Natural killer cell (primary cell): ENCODE data around the gene ZNF570. TPM values are rescaled to one million over a fixed set of nuclear protein-coding genes. Genes with fewer than 3 reads are reported as not detected.

ENCODE experiments used
- ATAC-seq, 3 donors: fragments of 150-1000 bp in 2 of 3; fragments of 200-7000 bp in 1 of 3; cut with Tn5 transposase; 1 replicate in 1 of 3; 2 replicates in 2 of 3; pipeline ENCODE4 v1.10.0; 2021; ENCODE audit warnings: mild to moderate bottlenecking in 2 of 3, moderate library complexity in 2 of 3
- DNase-seq, 2 donors: peaks; one replicate each; pipeline versions ENCODE4 v3.0.0 to v3.0.0-alpha.2; 2013 to 2021; ENCODE audit warnings: mixed read lengths in 1 of 2
- H3K27ac ChIP-seq: one replicate; pipeline ENCODE4 v1.5.1; 2013; ENCODE audit warnings: mild to moderate bottlenecking, low read length
- H3K27me3 ChIP-seq: one replicate; pipeline ENCODE4 v1.6.1; 2013; ENCODE audit warnings: low read length; ENCODE audit not compliant: control insufficient read depth, insufficient read depth
- H3K36me3 ChIP-seq: one replicate; pipeline ENCODE4 v1.6.1; 2013; ENCODE audit warnings: low read length; ENCODE audit not compliant: control insufficient read depth, insufficient read depth
- H3K4me1 ChIP-seq: one replicate; pipeline ENCODE4 v1.6.1; 2013; ENCODE audit warnings: low read length; ENCODE audit not compliant: control insufficient read depth, insufficient read depth
- H3K4me3 ChIP-seq: one replicate; pipeline ENCODE4 v1.5.1; 2013; ENCODE audit warnings: low read length
- H3K9me3 ChIP-seq: one replicate; pipeline ENCODE4 v1.6.1; 2013; ENCODE audit warnings: low read length; ENCODE audit not compliant: control insufficient read depth, insufficient read depth
- H3K27ac Mint-ChIP-seq, 2 donors: one replicate each; pipeline ENCODE4 v1.8.0; 2022; ENCODE audit warnings: mild to moderate bottlenecking in 2 of 2, mixed read lengths in 2 of 2, moderate library complexity in 1 of 2
- H3K27me3 Mint-ChIP-seq, 2 donors: one replicate each; pipeline ENCODE4 v1.8.0; 2022; ENCODE audit warnings: low read depth in 2 of 2, mixed read lengths in 2 of 2
- H3K36me3 Mint-ChIP-seq: one replicate; pipeline ENCODE4 v1.8.0; 2022; ENCODE audit warnings: mixed read lengths
- H3K4me1 Mint-ChIP-seq, 2 donors: one replicate each; pipeline ENCODE4 v1.8.0; 2022; ENCODE audit warnings: mixed read lengths in 2 of 2
- H3K4me3 Mint-ChIP-seq: one replicate; pipeline ENCODE4 v1.8.0; 2022; ENCODE audit warnings: mild to moderate bottlenecking, moderate library complexity, mixed read lengths
- H3K9me3 Mint-ChIP-seq, 2 donors: one replicate each; pipeline ENCODE4 v1.8.0; 2022; ENCODE audit warnings: mixed read lengths in 2 of 2
- CTCF ChIP-seq: fragments of 200-600 bp; IDR thresholded peaks from one replicate; pipeline ENCODE4 v1.8.0; 2022; ENCODE audit warnings: antibody characterized with exemption
- WGBS: methylation state at CpG from one replicate; pipeline ENCODE4 v1.1.7; 2013; ENCODE audit warnings: missing lambda C conversion rate; ENCODE audit not compliant: insufficient coverage; 5-methylcytosine and 5-hydroxymethylcytosine counted together
- intact Hi-C: fragments of 100-400 bp; cut with micrococcal nuclease; formaldehyde crosslinking; loops from one replicate; pipeline ENCODE4 v1.14.2; 2022
- total RNA-seq, 4 donors: library from RNA; stranded (reverse); fragments of 120-200 nt in 1 of 4; gene quantifications; one replicate each; pipeline versions ENCODE4 v1.2.3 to v1.2.4, GENCODE V29; 2013 to 2022

Gene ZNF570
- total RNA-seq, 3 donors from 2014 or later (not counting 1 experiment from before 2014, with no cell fraction given), result 12.6 to 19.6 (median 17.6) TPM

- peak within 1 kb of the TSS; percentile 89 for H3K4me3 ChIP-seq
- H3K36me3 Mint-ChIP-seq, result peaks cover 5% of the 10 kb centered on the region
- H3K27ac Mint-ChIP-seq, result peak within 1 kb of the TSS; percentile 97 to 99
- H3K27ac ChIP-seq, result peak within 1 kb of the TSS; percentile 92
- H3K27me3 ChIP-seq, result no peaks in the 10 kb centered on the region
- no peak for TF ChIP-seq CTCF
- peaks cover 31% of the 10 kb centered on the region for H3K4me1 ChIP-seq
- H3K9me3 ChIP-seq, result peaks cover 9% of the 10 kb centered on the region
- WGBS, result under 1% methylated on average over 62 of the region's 62 CpGs
- peaks cover 0 to 9% of the 10 kb centered on the region in 2 donors for H3K9me3 Mint-ChIP-seq
- peak; percentile 64 to 80 (median 67) for ATAC-seq
- intact Hi-C loops, result loop anchor here (1.0 to 5.0 kb wide), 9 partner anchors 96 to 860 kb away; partner anchors contain the start of genes ZNF382, ZNF527, ZNF540 and ZNF571
- H3K4me1 Mint-ChIP-seq, result peaks cover 35 to 49% of the 10 kb centered on the region in 2 donors
- peak within 1 kb of the TSS; percentile 94 for H3K4me3 Mint-ChIP-seq
- peaks cover 22% of the 10 kb centered on the region for H3K36me3 ChIP-seq
- DNase-seq, result peak; percentile 86 to 96
- H3K27me3 Mint-ChIP-seq, result no peaks in the 10 kb centered on the region
Measured at GRCh38 chr19:37466798-37467607, 2.2 kb upstream of the ZNF570 start, which contains the start of gene ZNF569. Gene ZNF569 (minus strand): TSS chr19:37467444. CDS start chr19:37444921, 22,523 bp downstream.

- Histone ChIP-seq H3K4me3 (peak overlapping the region; percentile 89), H3K4me1 (peaks cover 31% of the 10 kb centered on the region), H3K36me3 (peaks cover 22% of the 10 kb centered on the region), H3K9me3 (peaks cover 9% of the 10 kb centered on the region), H3K27me3 (no peaks in the 10 kb centered on the region), H3K27ac (peak overlapping the region; percentile 92)
- intact Hi-C loops, result loop anchor here (1.0 to 5.0 kb wide), 9 partner anchors 96 to 860 kb away; partner anchors contain the start of genes ZNF382, ZNF527, ZNF540 and ZNF571
- no peak for TF ChIP-seq CTCF
- Mint-ChIP-seq H3K4me3 (peak overlapping the region; percentile 94), H3K9me3 (peaks cover 0 to 9% of the 10 kb centered on the region in 2 donors), H3K36me3 (peaks cover 5% of the 10 kb centered on the region), H3K27ac (peak overlapping the region; percentile 97 to 99), H3K4me1 (peaks cover 35 to 49% of the 10 kb centered on the region in 2 donors), H3K27me3 (no peaks in the 10 kb centered on the region)
- DNase-seq (no peak), ATAC-seq (no peak)
- WGBS, result 52% methylated on average over 17 of the region's 18 CpGs
Measured at GRCh38 chr19:37467608-37468090, 1.5 kb upstream of the ZNF570 start.

- Mint-ChIP-seq H3K4me3 (peak overlapping the region; percentile 97), H3K9me3 (peaks cover 0 to 6% of the 10 kb centered on the region in 2 donors), H3K4me1 (peaks cover 35 to 43% of the 10 kb centered on the region in 2 donors), H3K36me3 (peaks cover 1% of the 10 kb centered on the region), H3K27me3 (no peaks in the 10 kb centered on the region), H3K27ac (peak overlapping the region; percentile 97 to 99)
- no peak for ATAC-seq
- peak overlapping the region; percentile 90 for H3K27ac ChIP-seq
- H3K27me3 ChIP-seq, result no peaks in the 10 kb centered on the region
- H3K9me3 ChIP-seq, result peaks cover 12% of the 10 kb centered on the region
- whole genome bisulfite sequencing, result 95% methylated on average over 4 of the region's 4 CpGs
- intact Hi-C loops, result no loop called here
- peaks cover 31% of the 10 kb centered on the region for H3K4me1 ChIP-seq
- TF ChIP-seq CTCF, result no peak
- H3K4me3 ChIP-seq, result no peak overlapping the region
- H3K36me3 ChIP-seq, result peaks cover 10% of the 10 kb centered on the region
- no peak for DNase-seq
Measured at GRCh38 chr19:37470216-37470615, 1.1 kb downstream of the ZNF570 start.
